CD14-positive monocyte (primary cell): Measurements from ENCODE around the gene UBL3. TPM values are rescaled to one million over a fixed set of nuclear protein-coding genes. Genes with fewer than 3 reads are reported as not detected.

Experiments
- DNase-seq, 3 donors: peaks; one replicate each; pipeline ENCODE4 v3.0.0-alpha.2; 2011 to 2022
- H2AFZ ChIP-seq: 2 replicates; pipeline ENCODE4 v1.6.0; 2012; ENCODE audit warnings: mild to moderate bottlenecking, low read depth, low read length, inconsistent platforms; ENCODE audit not compliant: insufficient read depth, poor library complexity, severe bottlenecking
- H3K27ac ChIP-seq, 2 donors: 1 replicate in 1 of 2; 2 replicates in 1 of 2; pipeline ENCODE4 v1.5.1; 2012 to 2013; ENCODE audit warnings: low read length in 2 of 2, control low read depth in 1 of 2, inconsistent platforms in 1 of 2, low read depth in 1 of 2, mild to moderate bottlenecking in 1 of 2
- H3K27me3 ChIP-seq, 2 donors: one replicate each; pipeline versions ENCODE4 v1.6.0 to v1.6.1; 2011 to 2013; ENCODE audit warnings: low read length in 2 of 2; ENCODE audit not compliant: control insufficient read depth in 2 of 2, insufficient read depth in 2 of 2
- H3K36me3 ChIP-seq, 2 donors: replicated peaks in 1 of 2; 1 replicate in 1 of 2; 2 replicates in 1 of 2; pipeline versions ENCODE4 v1.5.1 to v1.6.1; 2012 to 2013; ENCODE audit warnings: low read length in 2 of 2, control low read depth in 1 of 2, inconsistent platforms in 1 of 2, mild to moderate bottlenecking in 1 of 2; ENCODE audit not compliant: insufficient read depth in 2 of 2, control insufficient read depth in 1 of 2
- H3K4me1 ChIP-seq, 2 donors: 1 replicate in 1 of 2; 2 replicates in 1 of 2; pipeline versions ENCODE4 v1.5.1 to v1.6.1; 2012 to 2013; ENCODE audit warnings: low read length in 2 of 2, control low read depth in 1 of 2, inconsistent platforms in 1 of 2, mild to moderate bottlenecking in 1 of 2, moderate library complexity in 1 of 2; ENCODE audit not compliant: insufficient read depth in 2 of 2, control insufficient read depth in 1 of 2
- H3K4me2 ChIP-seq: replicated peaks from 2 replicates; pipeline ENCODE3; 2012; ENCODE audit warnings: low read length, moderate library complexity, mild to moderate bottlenecking; ENCODE audit not compliant: poor library complexity, severe bottlenecking; ENCODE audit errors: extremely low read depth
- H3K4me3 ChIP-seq, 3 experiments: fragments of 200-600 bp in 1 of 3; sonication (generic) in 1 of 3; replicated peaks in 1 of 3; 1 replicate in 2 of 3; 2 replicates in 1 of 3; pipeline ENCODE4 v1.5.1; 2011 to 2013; ENCODE audit warnings: low read length in 3 of 3, mild to moderate bottlenecking in 3 of 3, control low read depth in 2 of 3, low read depth in 2 of 3, inconsistent platforms in 1 of 3, moderate library complexity in 1 of 3
- H3K79me2 ChIP-seq: 2 replicates; pipeline ENCODE4 v1.6.0; 2012; ENCODE audit warnings: mild to moderate bottlenecking, control low read depth, inconsistent platforms, low read length, moderate library complexity; ENCODE audit not compliant: insufficient read depth
- H3K9ac ChIP-seq: 2 replicates; pipeline ENCODE4 v1.6.0; 2017; ENCODE audit warnings: low read length, mild to moderate bottlenecking; ENCODE audit not compliant: insufficient read depth, poor library complexity, severe bottlenecking
- H3K9me3 ChIP-seq, 2 donors: replicated peaks in 1 of 2; 1 replicate in 1 of 2; 2 replicates in 1 of 2; pipeline versions ENCODE4 v1.5.1 to v1.6.1; 2012 to 2013; ENCODE audit warnings: low read length in 2 of 2, control low read depth in 1 of 2; ENCODE audit not compliant: control insufficient read depth in 1 of 2, insufficient read depth in 1 of 2
- H4K20me1 ChIP-seq: 2 replicates; pipeline ENCODE4 v1.6.0; 2012; ENCODE audit warnings: mild to moderate bottlenecking, low read length, control low read depth, moderate library complexity; ENCODE audit not compliant: insufficient read depth
- H3K27ac Mint-ChIP-seq, 7 donors: one replicate each; pipeline ENCODE4 v1.8.0; 2020; ENCODE audit warnings: mild to moderate bottlenecking in 7 of 7, mixed read lengths in 7 of 7, moderate library complexity in 6 of 7, inconsistent platforms in 2 of 7
- H3K27me3 Mint-ChIP-seq, 3 donors: one replicate each; pipeline ENCODE4 v1.8.0; 2021 to 2022; ENCODE audit warnings: low read depth in 3 of 3, mild to moderate bottlenecking in 3 of 3, mixed read lengths in 3 of 3, moderate library complexity in 3 of 3, inconsistent platforms in 1 of 3
- H3K36me3 Mint-ChIP-seq, 2 donors: one replicate each; pipeline ENCODE4 v1.8.0; 2020; ENCODE audit warnings: mixed read lengths in 2 of 2, inconsistent platforms in 1 of 2, mild to moderate bottlenecking in 1 of 2
- H3K4me1 Mint-ChIP-seq: one replicate; pipeline ENCODE4 v1.8.0; 2020; ENCODE audit warnings: mild to moderate bottlenecking, mixed read lengths
- H3K4me3 Mint-ChIP-seq, 2 donors: one replicate each; pipeline ENCODE4 v1.8.0; 2020; ENCODE audit warnings: mild to moderate bottlenecking in 2 of 2, mixed read lengths in 2 of 2, moderate library complexity in 1 of 2
- H3K9me3 Mint-ChIP-seq, 7 donors: one replicate each; pipeline ENCODE4 v1.8.0; 2020 to 2022; ENCODE audit warnings: mixed read lengths in 7 of 7, mild to moderate bottlenecking in 6 of 7, moderate library complexity in 6 of 7, inconsistent platforms in 2 of 7
- WGBS: methylation state at CpG from one replicate; pipeline ENCODE4 v1.1.5; 2013; ENCODE audit warnings: missing lambda C conversion rate; ENCODE audit not compliant: insufficient coverage; 5-methylcytosine and 5-hydroxymethylcytosine counted together
- intact Hi-C, 2 donors: fragments of 100-400 bp; cut with micrococcal nuclease; formaldehyde crosslinking; loops; one replicate each; pipeline versions ENCODE4 v1.15.0 to v1.15.1; 2023
- polyA plus RNA-seq, 3 donors: library from polyadenylated mRNA; depleted of rRNA in 1 of 3; unstranded in 2 of 3; stranded (reverse) in 1 of 3; fragments of 300-500 nt in 2 of 3; fragments of >200 nt in 1 of 3; fragmentation: Illumina TruSeq in 2 of 3; gene quantifications; 1 replicate in 2 of 3; 2 replicates in 1 of 3; pipeline ENCODE4 v1.2.3, GENCODE V29; 2012 to 2021
- TF ChIP-seq, protein P1 (sequence below): fragments of 200-600 bp; IDR thresholded peaks from one replicate; pipeline ENCODE4 v1.8.0; 2022; ENCODE audit warnings: antibody characterized with exemption, mild to moderate bottlenecking

UBL3 gene
- polyA plus RNA-seq, 3 donors, result 13.0 to 32.3 (median 28.2) TPM

- no peak overlapping the region for H3K9ac ChIP-seq
- no CpG with 5 or more reads among the region's 2 CpGs for WGBS
- no peak overlapping the region for H2AFZ ChIP-seq
- intact Hi-C loops, result no loop called here
- Mint-ChIP-seq H3K9me3 (no peaks in the 10 kb centered on the region), H3K36me3 (peaks cover 0 to 2% of the 10 kb centered on the region in 2 donors), H3K27ac (peak overlapping the region in 1 of 7 donors; percentile 5), H3K4me3 (no peak overlapping the region), H3K27me3 (no peaks in the 10 kb centered on the region), H3K4me1 (peaks cover 30% of the 10 kb centered on the region)
- peaks cover 78% of the 10 kb centered on the region for H3K79me2 ChIP-seq
- H3K4me2 ChIP-seq, result no peak overlapping the region
- H4K20me1 ChIP-seq, result peaks cover 90% of the 10 kb centered on the region
- H3K27ac ChIP-seq, result no peak overlapping the region
- H3K4me3 ChIP-seq, result no peak overlapping the region
- no peaks in the 10 kb centered on the region for H3K9me3 ChIP-seq
- DNase-seq, result no peak
- peaks cover 10 to 24% of the 10 kb centered on the region in 2 donors for H3K4me1 ChIP-seq
- no peaks in the 10 kb centered on the region for H3K36me3 ChIP-seq
- TF ChIP-seq, protein P1, sequence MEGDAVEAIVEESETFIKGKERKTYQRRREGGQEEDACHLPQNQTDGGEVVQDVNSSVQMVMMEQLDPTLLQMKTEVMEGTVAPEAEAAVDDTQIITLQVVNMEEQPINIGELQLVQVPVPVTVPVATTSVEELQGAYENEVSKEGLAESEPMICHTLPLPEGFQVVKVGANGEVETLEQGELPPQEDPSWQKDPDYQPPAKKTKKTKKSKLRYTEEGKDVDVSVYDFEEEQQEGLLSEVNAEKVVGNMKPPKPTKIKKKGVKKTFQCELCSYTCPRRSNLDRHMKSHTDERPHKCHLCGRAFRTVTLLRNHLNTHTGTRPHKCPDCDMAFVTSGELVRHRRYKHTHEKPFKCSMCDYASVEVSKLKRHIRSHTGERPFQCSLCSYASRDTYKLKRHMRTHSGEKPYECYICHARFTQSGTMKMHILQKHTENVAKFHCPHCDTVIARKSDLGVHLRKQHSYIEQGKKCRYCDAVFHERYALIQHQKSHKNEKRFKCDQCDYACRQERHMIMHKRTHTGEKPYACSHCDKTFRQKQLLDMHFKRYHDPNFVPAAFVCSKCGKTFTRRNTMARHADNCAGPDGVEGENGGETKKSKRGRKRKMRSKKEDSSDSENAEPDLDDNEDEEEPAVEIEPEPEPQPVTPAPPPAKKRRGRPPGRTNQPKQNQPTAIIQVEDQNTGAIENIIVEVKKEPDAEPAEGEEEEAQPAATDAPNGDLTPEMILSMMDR, result no peak
- no peaks in the 10 kb centered on the region for H3K27me3 ChIP-seq
These were observed 31.3 kb downstream of the UBL3 start for GRCh38 chr13:29819143-29819542.

DNA sequence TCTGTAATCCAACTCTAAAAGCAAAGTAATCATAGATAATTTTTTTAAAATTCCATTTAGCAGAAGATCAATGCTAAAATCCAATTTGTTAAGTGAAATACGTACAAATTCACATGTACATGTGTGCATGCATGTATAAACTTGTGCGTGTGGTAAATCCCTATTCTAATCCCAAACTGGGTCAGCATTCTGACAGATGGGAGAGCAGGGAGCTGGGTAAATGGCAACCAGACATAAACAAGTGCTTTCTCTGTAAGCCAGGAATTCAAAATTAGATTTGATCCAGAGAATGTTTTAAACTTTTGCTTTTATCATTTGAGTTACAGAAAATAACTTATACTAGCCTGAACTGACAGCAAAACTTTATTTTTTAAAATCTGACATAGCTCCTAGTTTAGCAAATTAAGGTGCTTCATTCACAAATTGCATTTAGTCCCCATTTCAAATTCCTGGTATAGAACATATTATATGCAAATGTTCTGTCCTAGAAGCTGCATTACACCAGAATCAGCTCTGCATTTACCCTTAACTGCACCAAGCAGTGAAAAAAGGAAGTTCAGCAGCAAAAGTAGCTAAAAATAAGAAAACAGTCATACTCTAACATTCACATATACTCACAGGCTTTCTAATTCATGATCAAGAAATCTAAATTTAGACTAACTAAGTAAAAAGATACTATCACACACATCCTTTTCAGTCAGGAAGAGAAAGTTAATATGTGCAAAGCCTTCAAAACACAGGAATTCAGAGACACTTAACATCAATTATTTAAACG, 32.6 kb downstream of the UBL3 start:
- H3K27ac ChIP-seq, result peak overlapping the region in 1 of 2 donors; percentile 27
- no peaks in the 10 kb centered on the region for H3K27me3 ChIP-seq
- peak overlapping the region in 1 of 3 experiments; percentile 11 for H3K4me3 ChIP-seq
- H3K36me3 ChIP-seq, result no peaks in the 10 kb centered on the region
- no peaks in the 10 kb centered on the region for H3K9me3 ChIP-seq
- TF ChIP-seq, protein P1, result no peak
- peak overlapping the region; percentile 37 for H3K4me2 ChIP-seq
- Mint-ChIP-seq H3K36me3 (no peaks in the 10 kb centered on the region), H3K27ac (peak overlapping the region in 6 of 7 donors; percentile 41 to 83 (median 62)), H3K4me3 (peak overlapping the region in 1 of 2 donors; percentile 13), H3K9me3 (no peaks in the 10 kb centered on the region), H3K4me1 (peaks cover 30% of the 10 kb centered on the region), H3K27me3 (no peaks in the 10 kb centered on the region)
- no peak overlapping the region for H3K9ac ChIP-seq
- H2AFZ ChIP-seq, result no peak overlapping the region
- intact Hi-C loops, result no loop called here
- peaks cover 10 to 24% of the 10 kb centered on the region in 2 donors for H3K4me1 ChIP-seq
- peaks cover 86% of the 10 kb centered on the region for H3K79me2 ChIP-seq
- no CpG with 5 or more reads among the region's 3 CpGs for WGBS
- peak; percentile 14 to 19 (median 19) for DNase-seq
- H4K20me1 ChIP-seq, result peaks cover 98% of the 10 kb centered on the region
